Upper lobe of left lung (tissue), 6 donors: ENCODE measurements around the gene ULK3. TPM values are rescaled to one million over a fixed set of nuclear protein-coding genes. Genes with fewer than 3 reads are reported as not detected.
A peak's percentile ranks its signal among the peaks of the same experiment; 100 is the strongest.

ENCODE experiments used
- ATAC-seq, 2 donors: fragments of 200-7000 bp; cut with Tn5 transposase; one replicate each; pipeline ENCODE4 v1.9.1; 2022; ENCODE audit warnings: mild to moderate bottlenecking in 2 of 2, moderate library complexity in 2 of 2; ENCODE audit not compliant: low FRiP score in 2 of 2
- DNase-seq, 2 donors: peaks; one replicate each; pipeline ENCODE4 v3.0.0-alpha.2; 2019 to 2020
- H3K27ac ChIP-seq, 4 donors: fragments of 200-600 bp; sonication (generic); one replicate each; pipeline ENCODE4 v1.5.1; 2016 to 2019
- H3K27me3 ChIP-seq, 4 donors: fragments of 200-600 bp; sonication (generic); one replicate each; pipeline ENCODE4 v1.5.1; 2017 to 2019
- H3K36me3 ChIP-seq, 4 donors: fragments of 200-600 bp; sonication (generic); one replicate each; pipeline ENCODE4 v1.5.1; 2016 to 2019
- H3K4me1 ChIP-seq, 4 donors: fragments of 200-600 bp; sonication (generic); one replicate each; pipeline ENCODE4 v1.5.1; 2018 to 2019
- H3K4me3 ChIP-seq, 4 donors: fragments of 200-600 bp; sonication (generic); one replicate each; pipeline ENCODE4 v1.5.1; 2017 to 2019; ENCODE audit warnings: mild to moderate bottlenecking in 2 of 4, moderate library complexity in 1 of 4
- H3K9me3 ChIP-seq, 4 donors: fragments of 200-600 bp; sonication (generic); one replicate each; pipeline ENCODE4 v1.5.1; 2018 to 2019
- CTCF ChIP-seq, 6 experiments: fragments of 450-650 bp in 4 of 6; fragments of 200-600 bp in 2 of 6; sonication (generic) in 2 of 6; IDR thresholded peaks; one replicate each; pipeline ENCODE4 v1.5.1; 2016 to 2019; ENCODE audit warnings: antibody characterized with exemption in 6 of 6
- EP300 ChIP-seq, 4 donors: sonication (generic); formaldehyde crosslinking; IDR thresholded peaks; one replicate each; pipeline ENCODE4 v1.5.1; 2017; ENCODE audit warnings: antibody characterized with exemption in 4 of 4, control low read depth in 2 of 4
- POLR2A ChIP-seq, 4 donors: fragments of 450-650 bp; IDR thresholded peaks; one replicate each; pipeline ENCODE4 v1.5.1; 2016 to 2017; ENCODE audit warnings: antibody characterized with exemption in 4 of 4, mild to moderate bottlenecking in 2 of 4
- POLR2AphosphoS5 ChIP-seq, 2 donors: sonication (generic); formaldehyde crosslinking; IDR thresholded peaks; one replicate each; pipeline ENCODE4 v1.5.1; 2017; ENCODE audit warnings: antibody characterized with exemption in 2 of 2
- WGBS, 2 donors: methylation state at CpG; one replicate each; pipeline ENCODE4 v1.1.5; 2017 to 2018; 5-methylcytosine and 5-hydroxymethylcytosine counted together
- total RNA-seq, 6 donors: library from RNA; depleted of rRNA in 4 of 6; stranded (reverse); fragments of >200 nt in 4 of 6; gene quantifications; one replicate each; pipeline versions ENCODE4 v1.1.0 to v1.2.1, GENCODE V29; 2016 to 2021
- donor health status: DM: no; HTN: no; CAD: no; lungs with moderate emphysema.
- donor health status: DM: no; HTN: yes; CAD: no; lungs with severe emphysema.

The ULK3 gene
- total RNA-seq, 6 donors from 2014 or later, result 40.6 to 158 (median 65.0) TPM

DNA sequence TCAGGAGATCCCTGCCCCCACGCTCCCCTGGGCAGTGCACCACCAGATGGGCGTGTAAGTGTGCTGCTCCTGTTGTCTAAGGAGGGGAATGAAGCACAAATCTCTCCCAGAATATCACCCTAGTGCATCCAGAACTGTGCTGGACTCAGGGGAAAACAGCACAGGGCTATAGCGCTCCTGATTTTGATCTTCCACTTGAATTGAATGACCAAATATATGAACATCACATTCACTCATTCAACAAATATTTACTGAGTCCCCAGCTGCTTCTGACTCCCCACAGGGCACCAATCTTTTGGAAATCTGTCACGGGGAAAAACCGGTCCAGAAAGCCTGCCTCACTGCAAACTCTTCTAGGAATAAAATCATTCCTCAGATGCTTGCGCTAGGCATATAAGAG is 14.1 kb downstream of the ULK3 start:
- DNase-seq (no peak), ATAC-seq (no peak)
- H3K27ac ChIP-seq, result no peak overlapping the region
- no peaks in the 10 kb centered on the region for H3K9me3 ChIP-seq
- H3K4me1 ChIP-seq, result peaks cover 0 to 7% (median 3%) of the 10 kb centered on the region in 4 donors
- H3K36me3 ChIP-seq, result no peaks in the 10 kb centered on the region
- WGBS, 2 donors, result 68 to 70% methylated on average over 6 of the region's 6 CpGs
- peaks cover 0 to 17% (median 5%) of the 10 kb centered on the region in 4 donors for H3K27me3 ChIP-seq
- no peak overlapping the region for H3K4me3 ChIP-seq
- TF ChIP-seq POLR2A (IDR thresholded peaks at IDR 0.05), result no peak
- TF ChIP-seq CTCF (IDR thresholded peaks at IDR 0.05), result no peak
- no peak for TF ChIP-seq POLR2AphosphoS5 (IDR thresholded peaks at IDR 0.05)
- no peak for TF ChIP-seq EP300 (IDR thresholded peaks at IDR 0.05)

- DNase-seq (no peak), ATAC-seq (no peak)
- Histone ChIP-seq H3K27ac (no peak overlapping the region), H3K4me3 (no peak overlapping the region), H3K27me3 (peaks cover 0 to 17% (median 5%) of the 10 kb centered on the region in 4 donors), H3K9me3 (no peaks in the 10 kb centered on the region), H3K4me1 (peaks cover 0 to 7% (median 3%) of the 10 kb centered on the region in 4 donors), H3K36me3 (no peaks in the 10 kb centered on the region)
- 58 to 63% methylated on average over 5 of the region's 5 CpGs for WGBS, 2 donors
- no peak for TF ChIP-seq CTCF (IDR thresholded peaks at IDR 0.05)
- no peak for TF ChIP-seq EP300 (IDR thresholded peaks at IDR 0.05)
- no peak for TF ChIP-seq POLR2A (IDR thresholded peaks at IDR 0.05)
- TF ChIP-seq POLR2AphosphoS5 (IDR thresholded peaks at IDR 0.05), result no peak
Measured at GRCh38 chr15:74827614-74828013, 15.3 kb downstream of the ULK3 start.

DNA sequence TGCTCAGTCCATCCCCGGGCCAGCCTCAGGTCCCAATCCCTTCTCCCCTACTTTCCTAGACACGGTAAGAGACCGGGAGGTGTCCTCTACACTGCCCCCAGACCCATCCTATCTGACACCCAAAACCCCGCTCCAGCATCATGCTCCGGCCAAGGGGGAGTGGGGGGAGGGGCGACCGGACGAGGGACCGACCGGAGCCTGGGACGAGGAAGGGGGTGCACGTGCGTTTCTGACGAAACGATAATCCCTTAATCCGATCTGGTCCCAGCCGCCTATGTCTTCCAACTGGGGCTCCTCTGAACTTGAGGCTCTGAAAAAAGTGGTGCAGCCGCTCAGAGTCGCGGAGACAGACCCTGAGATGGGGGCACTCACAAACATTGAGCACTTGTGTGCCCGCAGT is 16.0 kb downstream of the ULK3 start:
- ATAC-seq (no peak), DNase-seq (no peak)
- H3K27me3 ChIP-seq, result peaks cover 0 to 17% (median 5%) of the 10 kb centered on the region in 4 donors
- no peaks in the 10 kb centered on the region for H3K36me3 ChIP-seq
- no peak for TF ChIP-seq POLR2A (IDR thresholded peaks at IDR 0.05)
- no peak for TF ChIP-seq CTCF (IDR thresholded peaks at IDR 0.05)
- no peak for TF ChIP-seq EP300 (IDR thresholded peaks at IDR 0.05)
- TF ChIP-seq POLR2AphosphoS5 (IDR thresholded peaks at IDR 0.05), result no peak
- 23 to 28% methylated on average over 8 to 21 of the region's 21 CpGs for WGBS, 2 donors
- H3K27ac ChIP-seq, result no peak overlapping the region
- H3K4me1 ChIP-seq, result peaks cover 0 to 7% (median 3%) of the 10 kb centered on the region in 4 donors
- no peaks in the 10 kb centered on the region for H3K9me3 ChIP-seq
- H3K4me3 ChIP-seq, result no peak overlapping the region

DNA sequence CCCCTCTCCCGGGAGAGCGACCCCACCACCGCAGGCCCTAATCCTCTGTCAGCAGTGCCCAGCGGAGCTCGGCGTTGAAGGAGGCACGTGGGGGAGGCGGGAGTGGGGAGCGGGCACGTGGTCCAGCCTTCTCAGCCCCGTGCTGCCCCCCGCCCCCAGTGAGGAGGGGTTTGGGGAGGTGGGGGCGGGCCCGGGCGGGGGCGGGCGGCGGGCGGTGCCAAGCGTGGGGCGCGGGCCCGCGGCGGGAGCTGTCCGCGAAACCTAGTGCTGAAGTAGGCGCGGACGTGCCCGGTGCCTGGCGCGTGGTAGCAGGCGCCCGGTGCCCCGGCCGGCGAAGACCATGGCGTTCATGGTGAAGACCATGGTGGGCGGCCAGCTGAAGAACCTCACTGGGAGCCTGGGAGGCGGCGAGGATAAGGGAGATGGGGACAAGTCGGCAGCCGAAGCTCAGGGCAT is 16.6 kb downstream of the ULK3 start, which contains the start of gene CPLX3:
CPLX3 (plus strand) TSS at position 264 of the 456 bp plus-strand sequence; CDS start at position 341, 77 bp downstream.
- H3K36me3 ChIP-seq, result no peaks in the 10 kb centered on the region
- TF ChIP-seq POLR2AphosphoS5 (IDR thresholded peaks at IDR 0.05) (no peak), CTCF (IDR thresholded peaks at IDR 0.05) (no peak), POLR2A (IDR thresholded peaks at IDR 0.05) (no peak)
- peaks cover 0 to 7% (median 3%) of the 10 kb centered on the region in 4 donors for H3K4me1 ChIP-seq
- H3K9me3 ChIP-seq, result no peaks in the 10 kb centered on the region
- DNase-seq (peak in 1 of 2 donors; percentile 91), ATAC-seq (peak in 1 of 2 donors; percentile 57)
- H3K4me3 ChIP-seq, result no peak within 1 kb of the TSS
- no peak within 1 kb of the TSS for H3K27ac ChIP-seq
- WGBS, 2 donors, result 8 to 33% methylated on average over 4 to 35 of the region's 44 CpGs
- H3K27me3 ChIP-seq, result peaks cover 0 to 17% (median 5%) of the 10 kb centered on the region in 4 donors

DNA sequence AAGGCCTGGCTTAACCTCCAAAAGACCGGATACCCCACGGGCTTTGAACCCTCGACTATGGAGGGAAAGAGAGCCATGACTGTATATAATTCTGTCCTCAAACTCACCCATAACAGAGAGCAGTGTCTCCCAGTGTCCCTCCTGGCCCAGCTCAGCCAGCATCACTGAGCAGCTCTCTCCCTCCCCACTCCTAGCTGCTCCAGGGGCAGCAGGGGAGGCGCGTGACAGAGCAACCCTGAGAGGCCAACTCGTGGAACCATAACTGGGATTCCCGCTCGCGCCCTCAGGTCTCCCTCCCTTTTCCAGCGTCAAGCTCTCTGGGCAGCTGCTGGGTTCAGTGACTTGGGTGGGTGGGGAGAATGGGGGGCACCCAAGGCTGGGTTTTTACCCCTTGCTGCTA is 17.1 kb downstream of the ULK3 start:
- Histone ChIP-seq H3K36me3 (no peaks in the 10 kb centered on the region), H3K9me3 (no peaks in the 10 kb centered on the region), H3K27me3 (peaks cover 0 to 17% (median 5%) of the 10 kb centered on the region in 4 donors), H3K4me3 (no peak overlapping the region), H3K4me1 (peaks cover 0 to 7% (median 3%) of the 10 kb centered on the region in 4 donors), H3K27ac (no peak overlapping the region)
- WGBS, 2 donors, result 57 to 68% methylated on average over 10 of the region's 10 CpGs
- no peak for DNase-seq
- no peak for TF ChIP-seq POLR2AphosphoS5 (IDR thresholded peaks at IDR 0.05)
- TF ChIP-seq EP300 (IDR thresholded peaks at IDR 0.05), result no peak
- no peak for TF ChIP-seq POLR2A (IDR thresholded peaks at IDR 0.05)
- no peak for TF ChIP-seq CTCF (IDR thresholded peaks at IDR 0.05)
- ATAC-seq, result no peak
